Measurements from ENCODE around the gene DLK1.

DLK1 gene

GRCh38 chr14:100722367-100722766 is 4.3 kb upstream of the DLK1 start:
- DNase-seq (ENCODE audit: extremely low read depth, low read depth) = no peak
- TF ChIP-seq CTCF (IDR thresholded peaks at IDR 0.05; ENCODE audit: low read depth, low read length) = no peak

GRCh38 chr14:100723135-100723829 is 3.4 kb upstream of the DLK1 start:
- no peak for DNase-seq (ENCODE audit: extremely low read depth, low read depth)
- no peak for TF ChIP-seq CTCF (IDR thresholded peaks at IDR 0.05; ENCODE audit: low read depth, low read length)

- no peak for TF ChIP-seq CTCF (IDR thresholded peaks at IDR 0.05; ENCODE audit: low read depth, low read length)
These were observed 2.8 kb upstream of the DLK1 start for GRCh38 chr14:100723830-100724437.

GRCh38 chr14:100724536-100724935 is 2.2 kb upstream of the DLK1 start:
- no peak for TF ChIP-seq CTCF (IDR thresholded peaks at IDR 0.05; ENCODE audit: low read depth, low read length)
- no peak for DNase-seq (ENCODE audit: extremely low read depth, low read depth)

More at GRCh38 chr14:100723830-100724437, 2.8 kb upstream of the DLK1 start:
- DNase-seq (ENCODE audit: extremely low read depth, low read depth) = no peak

- no peak for TF ChIP-seq CTCF (IDR thresholded peaks at IDR 0.05; ENCODE audit: low read depth, low read length)
These were observed 905 bp upstream of the DLK1 start for GRCh38 chr14:100725587-100726387.

GRCh38 chr14:100727086-100727872 is 587 bp downstream of the DLK1 start:
- no peak for DNase-seq (ENCODE audit: extremely low read depth, low read depth)
- no peak for TF ChIP-seq CTCF (IDR thresholded peaks at IDR 0.05; ENCODE audit: low read depth, low read length)

More at GRCh38 chr14:100725587-100726387, 905 bp upstream of the DLK1 start:
- DNase-seq (ENCODE audit: extremely low read depth, low read depth) = no peak
